Fibroblast of villous mesenchyme (primary cell): ENCODE data around the gene ARHGAP5. TPM values are rescaled to one million over a fixed set of nuclear protein-coding genes. Genes with fewer than 3 reads are reported as not detected.
"Not testable (repeated sequence)": the region's sequence is repeated elsewhere in the genome, so short reads cannot be mapped to it uniquely, and the experiment has no call there.

Experiments
- DNase-seq: peaks from one replicate; pipeline ENCODE4 v3.0.0-alpha.2; 2010; ENCODE audit warnings: low read depth
- H3K4me3 ChIP-seq: 2 replicates; pipeline ENCODE4 v1.5.1; 2011; ENCODE audit warnings: low read depth, mild to moderate bottlenecking, low read length
- total RNA-seq: library from RNA; depleted of rRNA; stranded (reverse); fragments of >200 nt; gene quantifications from 2 replicates; pipeline ENCODE4 v1.2.3, GENCODE V29; 2012
- TF ChIP-seq, protein P1 (sequence below): IDR thresholded peaks from 2 replicates; pipeline ENCODE4 v1.5.1; 2012; ENCODE audit warnings: low read depth, mild to moderate bottlenecking, low read length; ENCODE audit not compliant: insufficient read depth

ARHGAP5 gene
- total RNA-seq, 1 donor: 166 TPM

DNA sequence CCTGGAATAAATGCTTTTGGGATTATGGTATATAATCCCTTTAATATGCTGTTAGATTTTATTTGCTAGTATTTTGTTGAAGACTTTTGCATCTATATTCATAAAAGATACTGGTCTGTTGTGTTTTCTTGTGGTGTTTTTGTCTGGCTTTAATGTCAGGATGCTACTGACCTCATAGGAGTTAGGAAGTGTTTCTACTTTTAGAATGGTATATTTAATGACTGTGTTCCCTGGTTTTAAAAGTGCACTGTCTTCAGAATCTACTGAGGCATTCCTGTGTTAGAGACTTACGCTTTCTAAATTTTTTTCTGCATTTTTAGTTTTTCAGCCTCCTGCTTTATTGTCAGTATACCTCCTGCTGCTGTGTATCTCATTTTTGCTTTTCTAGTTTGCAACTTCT, 51.6 kb downstream of the ARHGAP5 start:
- TF ChIP-seq, protein P1, sequence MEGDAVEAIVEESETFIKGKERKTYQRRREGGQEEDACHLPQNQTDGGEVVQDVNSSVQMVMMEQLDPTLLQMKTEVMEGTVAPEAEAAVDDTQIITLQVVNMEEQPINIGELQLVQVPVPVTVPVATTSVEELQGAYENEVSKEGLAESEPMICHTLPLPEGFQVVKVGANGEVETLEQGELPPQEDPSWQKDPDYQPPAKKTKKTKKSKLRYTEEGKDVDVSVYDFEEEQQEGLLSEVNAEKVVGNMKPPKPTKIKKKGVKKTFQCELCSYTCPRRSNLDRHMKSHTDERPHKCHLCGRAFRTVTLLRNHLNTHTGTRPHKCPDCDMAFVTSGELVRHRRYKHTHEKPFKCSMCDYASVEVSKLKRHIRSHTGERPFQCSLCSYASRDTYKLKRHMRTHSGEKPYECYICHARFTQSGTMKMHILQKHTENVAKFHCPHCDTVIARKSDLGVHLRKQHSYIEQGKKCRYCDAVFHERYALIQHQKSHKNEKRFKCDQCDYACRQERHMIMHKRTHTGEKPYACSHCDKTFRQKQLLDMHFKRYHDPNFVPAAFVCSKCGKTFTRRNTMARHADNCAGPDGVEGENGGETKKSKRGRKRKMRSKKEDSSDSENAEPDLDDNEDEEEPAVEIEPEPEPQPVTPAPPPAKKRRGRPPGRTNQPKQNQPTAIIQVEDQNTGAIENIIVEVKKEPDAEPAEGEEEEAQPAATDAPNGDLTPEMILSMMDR: no peak
- no peak for DNase-seq
- no peak overlapping the region for H3K4me3 ChIP-seq

DNA sequence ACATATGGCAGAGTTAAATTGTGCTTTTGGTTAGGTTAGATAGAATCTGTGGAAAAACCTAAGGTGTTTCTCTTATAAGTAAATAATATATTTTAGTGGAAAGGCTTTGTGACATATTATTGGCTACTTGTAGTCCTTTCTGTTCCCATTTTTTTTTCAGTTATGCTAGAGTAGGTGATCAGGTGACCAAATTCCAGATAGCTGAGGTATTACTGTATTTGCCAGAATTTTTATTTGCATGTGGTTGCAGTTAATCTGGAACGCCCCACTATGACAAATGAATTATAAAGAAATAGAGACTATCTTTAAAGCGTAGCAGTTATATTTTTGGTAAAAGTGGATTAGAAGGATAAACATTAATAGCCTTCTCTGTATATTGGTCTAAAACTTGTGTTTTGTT, 52.0 kb downstream of the ARHGAP5 start:
- TF ChIP-seq, protein P1: no peak
- no peak overlapping the region for H3K4me3 ChIP-seq
- peak; percentile 39 for DNase-seq

DNA sequence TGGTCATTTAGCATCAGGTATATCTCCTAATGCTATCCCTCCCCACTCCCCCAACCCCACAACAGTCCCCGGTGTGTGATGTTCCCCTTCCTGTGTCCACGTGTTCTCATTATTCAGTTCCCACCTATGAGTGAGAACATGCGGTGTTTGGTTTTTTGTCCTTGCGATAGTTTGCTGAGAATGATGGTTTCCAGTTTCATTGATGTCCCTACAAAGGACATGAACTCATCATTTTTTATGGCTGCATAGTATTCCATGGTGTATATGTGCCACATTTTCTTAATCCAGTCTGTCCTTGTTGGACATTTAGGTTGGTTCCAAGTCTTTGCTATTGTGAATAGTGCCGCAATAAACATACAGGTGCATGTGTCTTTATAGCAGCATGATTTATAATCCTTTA, 54.6 kb downstream of the ARHGAP5 start:
- H3K4me3 ChIP-seq, DNase-seq: not testable (repeated sequence)

DNA sequence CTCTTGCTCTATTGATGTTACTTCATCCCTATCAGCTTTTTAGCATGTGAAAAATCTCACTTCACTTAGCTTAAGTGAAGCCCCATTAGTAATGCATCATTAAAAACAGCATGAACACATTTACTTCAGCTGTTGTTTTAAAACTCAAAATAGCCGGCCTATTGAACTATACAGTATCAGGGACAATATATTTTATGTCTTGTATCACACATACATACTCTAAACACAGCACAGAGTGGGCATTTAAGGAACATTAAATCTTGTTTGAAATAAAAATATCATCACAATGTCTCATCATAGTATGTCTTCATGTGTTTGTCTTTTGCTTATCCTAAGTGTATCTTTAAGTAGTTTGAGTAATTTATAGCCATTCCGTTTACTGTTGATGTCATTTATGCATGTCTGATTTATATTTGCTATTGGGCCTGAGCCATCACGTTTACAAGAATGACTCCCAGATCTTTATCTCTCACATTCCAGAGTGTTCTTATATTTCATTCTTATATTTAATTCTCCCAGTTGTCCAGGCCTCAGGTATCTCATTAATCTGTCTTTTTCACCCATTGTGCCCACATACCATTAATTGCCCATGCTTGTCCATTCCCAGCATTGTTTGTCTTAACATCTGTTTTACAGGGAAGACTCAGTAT, 57.5 kb downstream of the ARHGAP5 start:
- peak; percentile 72 for DNase-seq
- H3K4me3 ChIP-seq: no peak overlapping the region
- TF ChIP-seq, protein P1: no peak

DNA sequence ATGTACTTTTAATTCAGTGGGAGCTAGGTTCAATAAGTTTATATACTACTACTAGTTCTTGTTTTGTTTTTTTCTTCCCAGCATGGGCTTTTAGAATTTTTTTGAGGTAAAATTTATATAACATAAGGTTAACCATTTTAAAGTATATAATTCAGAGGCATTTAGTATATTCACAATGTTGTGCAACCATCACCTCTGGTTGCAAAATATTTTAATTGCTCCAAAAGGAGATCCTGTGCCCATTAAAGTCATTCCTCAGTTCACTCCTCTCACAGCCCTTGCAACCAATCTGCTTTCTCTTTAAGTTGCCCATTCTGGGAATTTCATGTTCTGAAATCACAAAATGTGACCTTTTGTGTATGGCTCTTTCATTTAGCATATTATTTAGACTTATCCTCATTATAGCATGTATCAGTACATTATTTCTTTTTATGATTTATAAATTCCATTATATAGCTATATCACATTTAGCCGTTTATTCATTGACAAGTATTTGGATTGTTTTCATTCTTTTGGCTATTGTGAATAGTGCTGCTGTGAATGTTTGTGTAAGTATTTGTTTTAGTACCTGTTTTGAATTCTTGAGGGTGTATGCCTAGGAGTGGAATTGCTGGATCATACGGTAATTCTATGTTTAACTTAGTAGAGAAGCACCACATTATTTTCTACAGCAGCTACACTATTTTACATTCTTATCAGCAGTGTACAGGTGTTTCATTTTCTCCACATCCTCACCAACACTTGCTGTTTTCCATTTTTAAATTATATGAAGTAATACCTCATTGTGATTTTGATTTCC, 59.1 kb downstream of the ARHGAP5 start:
- DNase-seq: peak; percentile 48
- H3K4me3 ChIP-seq: no peak overlapping the region
- TF ChIP-seq, protein P1: no peak

DNA sequence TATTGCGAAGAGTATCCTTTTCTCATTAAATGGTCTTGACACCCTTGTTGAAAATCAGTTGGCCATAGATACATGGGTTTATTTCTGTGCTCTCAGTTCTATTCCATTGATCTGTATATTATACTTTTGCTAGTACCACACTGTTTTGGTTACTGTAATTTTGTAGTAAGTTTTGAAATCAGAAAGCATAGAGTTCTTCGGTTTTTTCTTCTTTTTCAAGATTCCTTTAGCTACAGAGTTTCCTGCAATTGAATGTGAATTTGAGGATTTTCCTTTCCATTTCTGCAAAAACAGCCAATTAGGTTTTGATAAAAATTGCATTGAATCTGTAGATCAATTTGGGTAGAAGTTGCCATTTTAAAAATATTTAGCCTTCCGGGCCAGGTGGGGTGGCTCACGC, 60.2 kb downstream of the ARHGAP5 start:
- no peak for DNase-seq
- TF ChIP-seq, protein P1: no peak
- no peak overlapping the region for H3K4me3 ChIP-seq

DNA sequence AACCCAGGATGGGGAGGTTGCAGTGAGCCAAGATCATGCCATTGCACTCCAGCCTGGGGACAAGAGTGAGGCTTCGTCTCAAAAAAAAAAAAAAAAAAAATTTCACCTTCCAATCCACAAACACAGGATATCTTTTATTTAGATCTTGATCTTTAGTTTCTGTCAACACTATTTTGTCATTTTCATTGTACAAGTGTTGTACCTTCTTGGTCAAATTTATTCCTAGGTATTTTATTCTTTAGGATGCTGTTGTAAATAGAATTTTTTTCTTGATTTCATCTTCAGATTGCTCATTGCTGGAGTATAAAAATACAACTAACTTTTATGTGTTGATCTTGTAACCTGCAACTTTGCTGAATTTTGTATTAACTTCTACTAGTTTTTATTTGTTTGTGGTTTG, 60.8 kb downstream of the ARHGAP5 start:
- DNase-seq: no peak
- no peak overlapping the region for H3K4me3 ChIP-seq
- TF ChIP-seq, protein P1: no peak
